HepG2 (cell line): Measurements from ENCODE around the gene ACP1. TPM values are rescaled to one million over a fixed set of nuclear protein-coding genes. Genes with fewer than 3 reads are reported as not detected.

Experiments
- BCLAF1 ChIP-seq: fragments of 450-650 bp; IDR thresholded peaks from 2 replicates; pipeline ENCODE4 v1.6.1; 2017; ENCODE audit warnings: mild to moderate bottlenecking
- DBP ChIP-seq: sonication (generic); formaldehyde crosslinking; IDR thresholded peaks from 2 replicates; pipeline ENCODE4 v1.4.0; 2020; ENCODE audit warnings: missing genetic modification reagents; ENCODE audit errors: not compliant biosample characterization
- EP300 ChIP-seq, 3 experiments: sonication (generic) in 1 of 3; formaldehyde crosslinking in 1 of 3; IDR thresholded peaks; 2 replicates each; pipeline versions ENCODE4 v1.5.1 to v1.6.1; 2011 to 2020; ENCODE audit warnings: low read depth in 2 of 3, low read length in 2 of 3, borderline replicate concordance in 1 of 3, improper control_type of control experiment in 1 of 3, mild to moderate bottlenecking in 1 of 3, missing genetic modification reagents in 1 of 3, moderate library complexity in 1 of 3
- EZH2 ChIP-seq: conservative IDR thresholded peaks from 2 replicates; pipeline ENCODE4 v1.6.1; 2012; ENCODE audit warnings: mild to moderate bottlenecking, low read depth, low read length, moderate library complexity
- HNF4A ChIP-seq: sonication (generic); formaldehyde crosslinking; IDR thresholded peaks from 2 replicates; pipeline ENCODE4 v1.4.0; 2020; ENCODE audit warnings: missing genetic modification reagents
- IKZF1 ChIP-seq: fragments of 450-650 bp; IDR thresholded peaks from 2 replicates; pipeline ENCODE4 v1.7.1; 2016
- MAF1 ChIP-seq: sonication (generic); formaldehyde crosslinking; IDR thresholded peaks from 2 replicates; pipeline ENCODE4 v1.5.0; 2020; ENCODE audit warnings: missing genetic modification reagents, borderline replicate concordance
- MTF2 ChIP-seq: sonication (generic); formaldehyde crosslinking; IDR thresholded peaks from 2 replicates; pipeline ENCODE4 v1.5.0; 2020; ENCODE audit warnings: missing genetic modification reagents, borderline replicate concordance
- PCBP2 ChIP-seq: fragments of 200-400 bp; formaldehyde crosslinking; optimal IDR thresholded peaks from 2 replicates; pipeline ENCODE3; 2018; ENCODE audit warnings: low read length, low read depth; ENCODE audit not compliant: poor library complexity, severe bottlenecking
- PRDM15 ChIP-seq: sonication (generic); formaldehyde crosslinking; IDR thresholded peaks from 2 replicates; pipeline ENCODE4 v1.4.0; 2020; ENCODE audit warnings: missing genetic modification reagents
- RBFOX2 ChIP-seq: fragments of 200-400 bp; formaldehyde crosslinking; IDR thresholded peaks from 2 replicates; pipeline ENCODE4 v1.6.1; 2017; ENCODE audit warnings: low read depth, mild to moderate bottlenecking, low read length
- RELA ChIP-seq: sonication (generic); formaldehyde crosslinking; IDR thresholded peaks from 2 replicates; pipeline ENCODE4 v1.4.0; 2020; ENCODE audit warnings: missing genetic modification reagents
- THAP8 ChIP-seq: sonication (generic); formaldehyde crosslinking; IDR thresholded peaks from 2 replicates; pipeline ENCODE4 v1.5.1; 2020; ENCODE audit warnings: missing genetic modification reagents, mild to moderate bottlenecking, borderline replicate concordance
- ZNF124 ChIP-seq: sonication (generic); formaldehyde crosslinking; IDR thresholded peaks from 2 replicates; pipeline ENCODE4 v1.4.0; 2020; ENCODE audit warnings: missing genetic modification reagents
- ZNF382 ChIP-seq: sonication (generic); formaldehyde crosslinking; IDR thresholded peaks from 2 replicates; pipeline ENCODE4 v1.5.0; 2020; ENCODE audit warnings: missing genetic modification reagents, mild to moderate bottlenecking, borderline replicate concordance
- ZNF572 ChIP-seq: sonication (generic); formaldehyde crosslinking; IDR thresholded peaks from 2 replicates; pipeline ENCODE4 v1.5.1; 2020; ENCODE audit warnings: mild to moderate bottlenecking, missing genetic modification reagents
- ZNF589 ChIP-seq: sonication (generic); formaldehyde crosslinking; conservative IDR thresholded peaks from 2 replicates; pipeline ENCODE4 v1.8.0; 2022; ENCODE audit warnings: mild to moderate bottlenecking, moderate library complexity, missing genetic modification reagents
- ZNF720 ChIP-seq: sonication (generic); formaldehyde crosslinking; IDR thresholded peaks from 2 replicates; pipeline ENCODE4 v1.4.0; 2020; ENCODE audit warnings: missing genetic modification reagents
- ZNF776 ChIP-seq: sonication (generic); formaldehyde crosslinking; IDR thresholded peaks from 2 replicates; pipeline ENCODE4 v1.4.0; 2020; ENCODE audit warnings: mild to moderate bottlenecking, missing genetic modification reagents
- ZNF879 ChIP-seq: sonication (generic); formaldehyde crosslinking; IDR thresholded peaks from 2 replicates; pipeline ENCODE4 v1.8.1; 2023; ENCODE audit warnings: missing genetic modification reagents
- polyA plus RNA-seq, 8 experiments: library from polyadenylated mRNA; depleted of rRNA in 3 of 8; stranded (reverse) in 7 of 8; unstranded in 1 of 8; fragments of >200 nt; fragmentation: Illumina TruSeq in 4 of 8; extraction: Trizol in 4 of 8; gene quantifications; 2 replicates each; pipeline versions ENCODE4 v1.2.1 to v1.2.3, GENCODE V29; 2011 to 2016; ENCODE audit warnings: low read depth in 4 of 8, missing spikeins in 1 of 8, mixed read lengths in 1 of 8; ENCODE audit not compliant: insufficient read depth in 1 of 8
- total RNA-seq, 5 experiments: library from RNA; depleted of rRNA; stranded (reverse); fragments of >200 nt; fragmentation: Illumina TruSeq; extraction: Trizol; gene quantifications; 2 replicates each; pipeline ENCODE4 v1.2.3, GENCODE V29; 2016; ENCODE audit warnings: low read depth in 1 of 5

Gene ACP1
- total and polyA plus RNA-seq, 2 of the 13 experiments (the other 11 are each of a cell fraction or from before 2014, with no cell fraction given) = 246 to 348 TPM

GRCh38 chr2:264493-265468 lies at the start of gene ACP1 (continued):
- TF ChIP-seq PCBP2 = no peak
- no peak; the same call in 1 of the 2 replicates for TF ChIP-seq HNF4A (CRISPR knock-in tag)
- TF ChIP-seq BCLAF1 = no peak
- TF ChIP-seq ZNF572 (CRISPR knock-in tag) = peak; percentile 61; the same call in 1 of the 2 replicates
- TF ChIP-seq RBFOX2 = peak; percentile 99
- TF ChIP-seq EP300 (IDR thresholded peaks at IDR 0.05; ENCODE audit: low read depth in 2 of 2, low read length in 2 of 2) = 0 out of 4 replicates have a peak, but pooled peaks of 1 of the 2 experiments have one; percentile 13
- TF ChIP-seq EP300 (CRISPR knock-in tag; IDR thresholded peaks at IDR 0.05; ENCODE audit: borderline replicate concordance) = no peak; the same call in 1 of the 2 replicates
- TF ChIP-seq ZNF589 (CRISPR knock-in tag) = no peak; the same call in 1 of the 2 replicates
- no peak for TF ChIP-seq MAF1 (CRISPR knock-in tag)
- no peak for TF ChIP-seq IKZF1
- TF ChIP-seq ZNF879 = peak; percentile 94
- TF ChIP-seq THAP8 (CRISPR knock-in tag) = peak; percentile 47; the same call in 1 of the 2 replicates
- TF ChIP-seq RELA (CRISPR knock-in tag) = no peak
- TF ChIP-seq ZNF382 (CRISPR knock-in tag) = no peak
- TF ChIP-seq ZNF124 = 0 out of 2 replicates have a peak, but pooled peaks have one; percentile 61
- TF ChIP-seq ZNF776 = peak; percentile 93
- TF ChIP-seq EZH2 = no peak
- TF ChIP-seq ZNF720 = no peak
- TF ChIP-seq MTF2 (CRISPR knock-in tag) = no peak
- TF ChIP-seq PRDM15 (CRISPR knock-in tag) = no peak
- no peak for TF ChIP-seq DBP (CRISPR knock-in tag)
